Measurements from ENCODE around the gene MRPS31.
A peak's percentile ranks its signal among the peaks of the same experiment; 100 is the strongest.

The MRPS31 gene

GRCh38 chr13:40770934-40771618 lies at the start of gene MRPS31:
Gene MRPS31 (minus strand): TSS chr13:40771190. CDS start chr13:40771136, 54 bp downstream.
- peak; percentile 61 for DNase-seq

DNA sequence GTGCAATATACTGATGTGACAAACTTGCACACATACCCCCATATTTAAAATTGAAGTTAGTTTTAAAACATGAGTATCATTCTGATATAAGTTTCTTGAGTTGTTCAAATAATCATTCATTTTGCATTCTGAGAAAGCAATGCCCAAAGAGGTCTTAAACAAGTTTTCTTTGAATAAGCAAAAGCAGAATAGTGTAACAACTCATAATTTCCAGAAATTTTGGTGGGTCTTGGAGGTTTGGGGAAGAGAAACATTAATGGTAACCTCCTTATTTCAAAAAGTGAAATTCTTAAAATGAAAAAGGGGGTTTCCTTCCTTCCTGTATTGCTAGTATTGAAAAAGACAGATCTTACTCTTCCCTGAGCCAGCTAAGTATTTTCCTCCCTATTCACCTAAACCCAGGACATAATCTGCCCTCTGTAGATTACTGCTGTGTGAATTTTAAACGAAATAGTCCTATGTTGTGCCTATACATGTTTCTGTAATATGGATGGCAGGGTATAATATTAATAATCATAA lies 48.9 kb upstream of the MRPS31 start:
- DNase-seq = no peak

DNA sequence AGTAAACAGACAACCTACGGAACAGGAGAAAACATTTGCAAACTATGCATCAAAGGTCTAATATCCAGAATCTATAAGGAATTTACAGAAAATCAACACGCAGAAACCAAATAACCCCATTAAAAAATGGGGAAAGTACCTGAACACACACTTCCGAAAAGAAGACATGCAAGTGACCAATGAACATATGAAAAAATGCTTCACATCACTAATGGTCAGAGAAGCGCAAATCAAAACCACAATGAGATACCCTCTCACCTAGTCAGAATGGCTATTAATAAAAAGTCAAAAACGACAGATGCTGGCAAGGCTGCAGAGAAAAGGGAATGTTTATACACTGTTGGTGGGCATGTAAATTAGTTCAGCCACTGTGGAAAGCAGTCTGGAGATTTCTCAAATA lies 47.9 kb upstream of the MRPS31 start:
- DNase-seq = no peak

GRCh38 chr13:40814803-40815202 lies 43.8 kb upstream of the MRPS31 start:
- no peak for DNase-seq

DNA sequence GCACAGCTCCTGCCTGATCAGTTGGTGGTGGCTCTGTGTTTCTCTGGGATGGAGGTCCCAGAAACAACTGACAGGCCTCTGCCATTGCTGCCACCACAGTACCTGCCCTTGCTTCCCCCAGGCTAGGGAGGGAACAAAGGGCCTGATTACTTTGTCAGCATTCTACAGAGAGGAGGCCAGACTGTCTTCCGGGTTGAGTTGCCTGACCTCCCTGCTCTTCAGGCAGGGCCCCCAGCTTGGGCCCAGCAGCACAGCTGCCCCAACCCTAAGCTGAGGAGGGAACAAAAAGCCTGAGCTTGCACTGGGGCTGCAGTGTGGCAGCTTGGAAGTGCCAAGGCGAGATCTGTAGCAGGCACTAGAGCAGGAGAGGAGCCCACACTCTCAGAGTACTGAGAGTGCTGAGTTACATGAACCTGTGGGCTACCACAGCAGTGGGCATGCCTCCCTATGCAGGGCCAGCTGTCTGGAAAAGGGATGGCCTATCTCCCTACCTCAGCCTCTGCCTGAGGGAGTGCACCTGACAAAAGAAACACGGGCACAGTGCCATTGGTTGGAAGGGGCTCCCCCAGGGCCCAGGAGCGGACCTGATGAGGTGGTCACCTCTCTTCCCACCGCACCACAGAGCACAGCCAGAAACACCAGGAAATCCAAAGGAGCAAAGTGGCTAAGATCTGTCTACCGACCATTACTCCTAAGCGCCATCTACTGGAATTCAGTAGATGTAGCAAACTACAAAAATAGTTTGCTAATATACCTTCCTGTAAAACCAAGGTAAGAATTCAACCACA lies 42.9 kb upstream of the MRPS31 start:
- no peak for DNase-seq

DNA sequence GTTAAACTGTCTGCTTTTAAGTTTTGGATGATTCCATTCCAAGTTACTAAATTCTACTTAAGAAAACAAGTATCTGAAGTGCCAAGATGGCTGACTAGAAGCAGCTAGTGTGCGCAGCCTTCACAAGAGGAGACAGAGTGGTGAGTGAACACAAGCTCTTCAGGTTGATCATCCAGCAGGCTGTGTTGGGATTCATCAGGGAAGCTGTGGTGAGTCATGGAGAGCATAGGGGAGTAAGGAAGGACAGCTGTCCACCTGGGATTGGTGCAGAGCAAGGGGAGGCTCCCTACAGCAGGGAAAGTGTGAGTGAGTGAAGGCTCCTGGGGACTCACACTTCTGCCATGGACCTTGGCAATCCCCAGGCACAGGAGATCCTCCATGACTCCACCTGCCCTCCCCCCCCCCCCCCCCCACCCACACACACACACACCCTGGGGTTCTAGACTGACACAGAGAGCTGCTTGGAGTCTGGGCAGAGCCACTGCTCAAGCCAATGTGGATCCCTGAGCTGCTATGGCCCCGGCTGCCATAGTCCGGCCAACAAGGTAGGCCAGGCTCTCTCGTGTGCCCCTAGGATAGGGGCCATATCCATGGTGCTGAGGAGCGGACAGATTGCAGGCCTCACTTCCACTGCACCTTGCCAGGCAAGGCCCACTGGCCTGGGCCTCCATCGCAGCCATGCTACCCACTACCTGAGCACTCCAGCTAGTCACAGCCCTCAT lies 41.9 kb upstream of the MRPS31 start:
- DNase-seq = no peak

DNA sequence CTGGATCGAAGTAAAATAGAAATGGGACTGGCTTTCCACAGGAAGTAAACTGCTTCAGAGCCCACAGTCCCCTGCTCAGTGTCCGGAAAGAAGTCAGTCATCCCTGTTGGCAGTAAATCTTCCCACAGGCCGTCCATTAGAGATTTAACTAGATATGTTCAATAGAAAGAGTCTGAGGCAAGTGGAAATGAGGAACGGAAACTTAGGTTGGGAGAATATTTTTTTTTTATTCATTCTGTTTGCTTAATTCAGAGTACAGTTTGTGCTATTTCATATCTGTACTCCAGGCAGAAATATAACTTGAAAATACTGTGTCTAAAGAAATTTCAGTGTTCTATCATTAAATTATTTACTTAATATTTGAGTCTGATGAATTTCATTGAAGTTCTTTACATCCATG lies 41.1 kb upstream of the MRPS31 start:
- no peak for DNase-seq

DNA sequence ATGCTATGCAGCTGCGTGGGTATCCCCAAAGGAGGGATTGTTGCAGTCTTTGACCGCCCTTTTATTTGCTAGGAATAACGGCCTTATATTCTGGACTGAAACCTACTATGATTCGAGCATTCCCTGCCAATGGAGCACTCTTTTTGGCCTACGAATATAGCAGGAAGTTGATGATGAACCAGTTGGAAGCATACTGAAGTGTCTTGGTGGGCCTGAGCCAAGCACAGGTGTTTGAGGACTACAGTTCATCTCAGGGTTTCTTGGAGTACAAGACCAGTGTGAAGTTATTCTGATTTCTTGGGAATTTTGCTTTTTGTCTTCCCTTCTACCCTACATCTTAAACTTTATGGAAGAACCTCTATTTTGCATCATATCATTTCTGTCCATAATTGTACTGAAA lies 38.5 kb upstream of the MRPS31 start:
- DNase-seq = no peak

GRCh38 chr13:40806241-40806640 lies 35.3 kb upstream of the MRPS31 start:
- no peak for DNase-seq

GRCh38 chr13:40803316-40803715 lies 32.3 kb upstream of the MRPS31 start:
- DNase-seq = no peak

DNA sequence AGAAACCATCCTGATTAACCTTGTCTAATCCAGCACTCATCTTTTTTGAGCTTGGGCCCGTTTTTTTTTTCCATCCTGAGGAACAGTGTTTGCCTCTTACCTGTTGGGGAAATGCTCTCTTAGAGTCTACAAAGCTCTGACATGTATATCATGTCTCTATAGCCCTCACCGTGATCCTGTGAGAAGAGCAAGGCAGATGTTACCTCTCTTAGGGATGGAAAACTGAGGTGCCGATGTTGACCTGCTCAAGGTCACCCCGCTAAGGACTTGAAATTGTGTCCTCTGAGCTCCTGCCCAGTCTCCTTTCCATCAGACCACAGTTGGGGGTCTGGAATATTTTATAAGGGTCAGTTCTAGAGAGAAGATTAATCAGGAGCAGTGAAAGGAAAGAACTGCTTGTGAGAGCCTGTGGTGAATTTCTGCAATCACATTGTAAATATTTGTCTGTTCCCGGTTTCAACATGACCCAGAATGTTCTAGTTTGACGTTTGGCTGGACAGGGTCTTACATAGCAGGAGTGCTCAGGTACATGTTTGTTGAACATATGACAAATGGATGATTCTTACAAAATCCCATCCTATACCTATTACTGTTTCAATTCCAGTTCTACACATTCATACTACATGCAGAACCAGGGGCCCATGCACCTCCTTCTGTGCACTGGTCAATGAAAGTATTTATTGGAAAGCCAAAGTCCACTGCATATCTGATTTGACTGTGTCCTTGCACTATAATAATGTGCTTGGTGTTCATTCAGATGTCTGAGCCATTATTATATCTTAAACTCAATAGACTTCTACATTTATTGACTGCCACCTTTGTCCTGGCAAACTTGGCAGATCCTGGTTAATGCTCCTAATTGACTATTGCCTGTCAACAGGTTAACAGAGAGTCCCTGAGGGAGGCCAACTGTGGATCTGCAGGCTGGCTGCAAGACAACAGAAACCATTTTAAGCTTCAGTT lies 30.5 kb upstream of the MRPS31 start:
- DNase-seq = no peak

DNA sequence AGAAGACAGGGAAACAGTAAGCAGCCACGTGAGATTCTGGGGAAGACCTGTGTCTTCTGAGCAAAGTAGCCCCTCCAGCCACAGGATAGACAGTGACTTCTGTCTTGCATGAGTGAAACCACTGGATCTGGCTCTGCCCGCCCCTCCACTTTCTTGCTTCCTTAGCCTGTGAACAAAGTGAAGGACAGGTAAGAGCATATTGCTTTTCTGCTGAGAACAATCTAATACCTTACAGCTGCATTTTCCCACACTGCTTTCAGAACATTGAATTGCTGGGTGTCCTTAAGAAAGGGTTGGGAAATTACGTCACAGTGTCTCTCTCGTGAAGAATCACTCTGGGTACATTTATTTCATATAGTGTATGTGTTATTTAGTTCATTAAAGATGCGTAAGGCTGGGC lies 29.6 kb upstream of the MRPS31 start:
- no peak for DNase-seq

DNA sequence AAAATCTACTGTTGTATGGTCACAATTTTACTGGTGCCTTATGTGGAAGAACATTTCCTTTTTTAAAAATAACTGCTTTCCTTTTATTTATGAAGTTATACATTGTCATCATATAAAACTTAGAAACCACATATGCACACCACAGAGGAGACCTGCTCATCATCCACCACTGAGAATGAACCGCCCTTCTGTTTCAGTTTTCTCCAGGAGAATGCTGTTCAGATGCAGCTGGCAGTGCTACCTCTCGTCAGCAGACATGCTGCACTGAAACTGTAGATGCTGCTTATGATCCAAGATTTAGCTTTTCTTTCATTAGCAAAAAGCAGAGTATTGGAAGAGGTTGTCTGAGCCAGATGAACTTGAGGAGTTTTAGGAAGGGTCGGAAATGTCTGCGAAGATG lies 28.5 kb upstream of the MRPS31 start:
- no peak for DNase-seq

DNA sequence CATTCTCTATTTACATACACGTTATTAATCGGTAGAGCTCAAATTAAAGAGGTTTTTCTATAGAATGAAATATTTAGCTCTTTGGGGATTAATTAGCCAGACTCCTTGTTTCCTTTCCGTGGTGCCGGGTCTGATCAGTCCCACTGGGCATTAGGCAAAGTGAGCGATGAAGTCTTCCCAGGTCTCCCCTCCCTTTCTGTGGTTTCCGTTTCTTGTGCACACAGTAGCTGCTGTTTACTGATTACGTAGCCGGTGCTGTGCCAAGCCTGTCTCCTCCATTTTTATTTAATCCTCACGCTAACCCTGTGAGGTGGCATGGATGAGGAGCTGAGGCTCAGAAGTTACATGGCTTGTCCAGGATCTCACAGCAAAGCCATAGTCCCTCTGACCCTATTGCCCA lies 27.4 kb upstream of the MRPS31 start:
- DNase-seq = peak; percentile 14

DNA sequence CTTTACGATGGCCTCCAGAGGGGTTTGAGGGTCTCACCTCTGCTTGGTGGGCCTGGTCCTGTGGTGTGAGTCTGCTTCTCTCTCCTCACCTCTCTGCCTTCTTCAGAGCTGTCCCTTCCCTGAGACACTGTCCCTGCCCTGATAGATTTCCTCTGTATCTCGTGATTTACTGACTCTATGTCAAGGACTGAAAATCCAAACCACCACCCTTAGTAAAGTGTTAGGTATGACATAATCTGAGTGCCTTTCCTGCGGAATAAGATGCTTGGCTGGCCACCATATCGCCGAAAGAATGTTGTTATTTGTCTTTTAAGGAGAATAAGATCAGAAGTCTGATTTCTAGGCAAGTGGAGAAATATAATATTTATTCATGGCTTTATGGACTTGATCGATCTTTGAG lies 25.7 kb upstream of the MRPS31 start:
- no peak for DNase-seq

DNA sequence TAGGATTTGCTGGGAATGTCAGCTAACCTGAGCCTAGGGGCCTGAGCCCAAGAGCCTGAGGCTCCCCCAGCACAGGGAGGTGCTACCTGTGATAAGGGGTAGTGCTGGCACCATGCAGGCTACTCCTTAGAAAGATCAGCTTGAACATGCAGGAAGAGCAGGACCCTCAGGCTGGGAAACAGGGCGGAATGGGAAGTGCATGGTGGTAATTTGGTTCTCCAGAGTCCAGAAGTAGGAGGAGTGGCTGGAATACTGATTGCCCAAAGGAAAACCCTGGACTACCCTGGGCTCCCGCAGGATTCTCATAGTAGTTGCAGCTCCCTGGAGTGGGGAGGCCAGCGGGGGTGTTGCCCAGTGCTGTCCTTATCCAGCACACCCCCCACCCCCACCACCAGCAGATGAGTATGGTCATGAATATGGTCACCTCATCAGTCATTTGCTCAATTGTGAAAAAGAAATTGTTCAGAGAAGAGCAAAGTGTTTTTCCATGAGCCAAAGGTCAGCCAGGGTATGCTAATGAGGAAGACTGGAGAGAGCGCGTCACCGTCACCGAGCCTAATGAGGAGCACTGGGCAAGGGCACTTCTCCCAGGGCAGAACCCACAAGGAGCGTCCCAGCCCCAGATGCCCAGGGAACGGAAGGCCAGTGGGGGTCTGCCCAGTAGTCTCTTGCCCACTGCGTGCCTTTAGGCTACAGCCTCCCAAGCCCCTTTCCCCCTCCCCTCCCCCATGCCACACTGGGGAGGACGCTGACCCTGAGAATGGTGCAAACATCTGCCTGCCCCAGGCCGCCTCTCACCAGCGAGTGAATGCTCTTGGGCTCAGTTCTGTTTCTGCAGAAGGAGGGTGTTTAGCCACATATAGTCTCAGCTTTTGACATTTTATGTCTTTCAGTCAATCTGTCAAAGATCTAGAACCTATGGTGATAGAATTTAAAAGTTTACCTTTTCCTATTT lies 23.7 kb upstream of the MRPS31 start:
- no peak for DNase-seq

GRCh38 chr13:40793339-40793738 lies 22.3 kb upstream of the MRPS31 start:
- DNase-seq = no peak

DNA sequence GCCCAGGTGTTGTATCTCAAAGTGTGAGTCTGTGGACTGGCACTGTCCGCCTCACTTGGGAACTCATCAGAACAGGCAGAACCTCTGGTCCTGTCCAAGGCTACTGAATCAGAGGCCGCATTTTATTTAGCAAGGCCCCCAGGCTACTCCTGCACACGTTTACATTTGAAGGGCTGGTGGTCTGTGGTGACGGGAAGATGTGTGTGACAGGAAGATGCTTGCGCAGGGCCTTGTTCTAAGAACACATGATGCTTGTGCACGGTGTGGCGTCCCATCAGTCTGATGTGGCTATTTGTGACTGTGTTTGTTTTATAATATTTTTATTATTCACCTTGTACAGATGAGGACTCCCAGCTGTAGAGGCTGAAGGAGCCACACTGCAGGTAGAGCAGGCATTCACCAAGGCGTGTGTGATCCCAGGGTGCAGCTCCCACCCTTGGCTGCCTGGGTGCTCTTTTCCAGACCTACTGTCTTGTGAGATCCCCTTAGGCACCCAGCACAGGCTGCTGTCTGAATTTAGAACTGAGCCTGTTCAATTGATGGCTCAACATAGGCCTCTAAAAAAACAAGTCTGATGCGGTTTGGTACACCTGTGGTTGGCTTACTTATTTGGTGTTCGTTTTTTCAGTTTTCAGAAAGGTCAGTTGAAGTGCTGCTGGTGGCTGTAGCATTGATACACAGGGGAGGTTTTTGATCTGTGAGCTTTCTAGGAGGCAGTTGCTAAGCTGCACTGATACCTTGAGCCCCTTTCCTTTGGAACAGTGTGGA lies 21.5 kb upstream of the MRPS31 start:
- DNase-seq = no peak

- DNase-seq = no peak
Observed at GRCh38 chr13:40790154-40790616, 19.2 kb upstream of the MRPS31 start.

Measured in DMS79 (cell line).